ENCODE data around the gene SLC7A1.
"Not testable (repeated sequence)": the region's sequence is repeated elsewhere in the genome, so short reads cannot be mapped to it uniquely, and the experiment has no call there.

The SLC7A1 gene

DNA sequence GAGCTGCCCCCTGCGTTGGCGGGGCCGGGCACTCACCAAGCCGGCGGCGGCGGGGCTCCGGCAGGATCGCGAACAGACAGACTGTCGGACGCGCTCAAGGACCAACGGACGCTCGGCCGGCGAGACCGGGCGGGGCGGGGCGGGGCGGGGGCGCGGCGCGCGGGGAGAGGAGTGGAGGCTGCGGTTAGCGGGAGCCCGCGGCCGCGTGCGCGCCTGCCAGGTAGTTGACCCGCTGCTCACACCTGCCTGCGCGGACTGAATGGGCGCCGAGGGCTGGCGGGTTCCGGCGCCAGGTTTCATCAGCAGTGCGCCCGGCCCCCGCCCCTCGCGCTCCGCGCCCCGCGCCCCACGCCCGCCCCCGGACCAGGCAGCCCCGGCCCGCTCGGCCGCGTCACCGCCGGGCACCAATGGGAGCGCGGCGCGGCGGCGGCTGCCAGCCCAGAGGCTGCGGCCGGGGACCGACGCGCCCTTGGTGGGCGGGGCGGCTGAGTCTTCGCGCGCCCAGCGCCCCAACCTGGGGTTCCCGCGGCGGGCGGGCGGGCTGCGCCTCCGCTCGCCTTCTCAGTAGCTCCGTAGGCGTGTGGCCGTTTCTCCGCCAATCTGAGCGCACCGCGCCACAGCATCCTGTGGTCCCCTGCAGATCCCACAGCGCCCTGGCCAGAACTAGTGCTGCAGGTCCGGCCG lies at the start of gene SLC7A1:
TSS of gene SLC7A1 (minus strand) at position 309 of the 684 bp plus-strand sequence. CDS start 59,500 bp downstream, outside the sequence.
- ATAC-seq (replicated peaks; ENCODE audit: extremely low read depth, poor library complexity, severe bottlenecking) (peak; percentile 89), DNase-seq (ENCODE audit: low spot score in 2 of 2) (peak; percentile 67 to 71)
- peaks cover 10% of the 10 kb centered on the region for H3K36me3 Mint-ChIP-seq (ENCODE audit: insufficient read depth)
- peaks cover 7% of the 10 kb centered on the region for H3K27me3 Mint-ChIP-seq
- H3K4me1 Mint-ChIP-seq = peaks cover 25% of the 10 kb centered on the region
- no peaks in the 10 kb centered on the region for H3K9me3 Mint-ChIP-seq
- peak within 1 kb of the TSS; percentile 82 for H3K4me3 Mint-ChIP-seq
- H3K27ac Mint-ChIP-seq (ENCODE audit: low read depth) = peak within 1 kb of the TSS; percentile 74

GRCh38 chr13:29640665-29641064 lies 45.2 kb upstream of the SLC7A1 start:
- H3K36me3 Mint-ChIP-seq (ENCODE audit: insufficient read depth) = no peaks in the 10 kb centered on the region
- no peaks in the 10 kb centered on the region for H3K4me1 Mint-ChIP-seq
- ATAC-seq (replicated peaks; ENCODE audit: extremely low read depth, poor library complexity, severe bottlenecking) (no peak), DNase-seq (ENCODE audit: low spot score in 2 of 2) (no peak)
- H3K4me3 Mint-ChIP-seq = no peak overlapping the region
- H3K27me3 Mint-ChIP-seq = peaks cover 23% of the 10 kb centered on the region
- no peak overlapping the region for H3K27ac Mint-ChIP-seq (ENCODE audit: low read depth)
- no peaks in the 10 kb centered on the region for H3K9me3 Mint-ChIP-seq

GRCh38 chr13:29636831-29637230 lies 41.3 kb upstream of the SLC7A1 start:
- not testable (repeated sequence) for H3K4me3 Mint-ChIP-seq; DNase-seq (ENCODE audit: low spot score in 2 of 2); H3K27ac Mint-ChIP-seq (ENCODE audit: low read depth); H3K4me1 Mint-ChIP-seq; H3K36me3 Mint-ChIP-seq (ENCODE audit: insufficient read depth); ATAC-seq (replicated peaks; ENCODE audit: extremely low read depth, poor library complexity, severe bottlenecking); H3K9me3 Mint-ChIP-seq
- H3K27me3 Mint-ChIP-seq = peaks cover 54% of the 10 kb centered on the region

GRCh38 chr13:29624997-29625396 lies 29.5 kb upstream of the SLC7A1 start:
- Mint-ChIP-seq H3K9me3 (no peaks in the 10 kb centered on the region), H3K4me1 (no peaks in the 10 kb centered on the region), H3K4me3 (no peak overlapping the region), H3K27me3 (peaks cover 63% of the 10 kb centered on the region), H3K27ac (ENCODE audit: low read depth) (no peak overlapping the region), H3K36me3 (ENCODE audit: insufficient read depth) (no peaks in the 10 kb centered on the region)
- DNase-seq (ENCODE audit: low spot score in 2 of 2) (no peak), ATAC-seq (replicated peaks; ENCODE audit: extremely low read depth, poor library complexity, severe bottlenecking) (no peak)

GRCh38 chr13:29621841-29622240 lies 26.4 kb upstream of the SLC7A1 start:
- Mint-ChIP-seq H3K36me3 (ENCODE audit: insufficient read depth) (no peaks in the 10 kb centered on the region), H3K9me3 (no peaks in the 10 kb centered on the region), H3K4me3 (no peak overlapping the region), H3K4me1 (no peaks in the 10 kb centered on the region), H3K27ac (ENCODE audit: low read depth) (no peak overlapping the region), H3K27me3 (peaks cover 74% of the 10 kb centered on the region)
- ATAC-seq (replicated peaks; ENCODE audit: extremely low read depth, poor library complexity, severe bottlenecking) (no peak), DNase-seq (ENCODE audit: low spot score in 2 of 2) (no peak)

GRCh38 chr13:29621051-29621800 lies 25.7 kb upstream of the SLC7A1 start:
- no peaks in the 10 kb centered on the region for H3K4me1 Mint-ChIP-seq
- H3K36me3 Mint-ChIP-seq (ENCODE audit: insufficient read depth) = no peaks in the 10 kb centered on the region
- no peak for DNase-seq (ENCODE audit: low spot score in 2 of 2)
- ATAC-seq (replicated peaks; ENCODE audit: extremely low read depth, poor library complexity, severe bottlenecking) = no peak
- no peaks in the 10 kb centered on the region for H3K9me3 Mint-ChIP-seq
- no peak overlapping the region for H3K27ac Mint-ChIP-seq (ENCODE audit: low read depth)
- peaks cover 74% of the 10 kb centered on the region for H3K27me3 Mint-ChIP-seq
- H3K4me3 Mint-ChIP-seq = no peak overlapping the region

DNA sequence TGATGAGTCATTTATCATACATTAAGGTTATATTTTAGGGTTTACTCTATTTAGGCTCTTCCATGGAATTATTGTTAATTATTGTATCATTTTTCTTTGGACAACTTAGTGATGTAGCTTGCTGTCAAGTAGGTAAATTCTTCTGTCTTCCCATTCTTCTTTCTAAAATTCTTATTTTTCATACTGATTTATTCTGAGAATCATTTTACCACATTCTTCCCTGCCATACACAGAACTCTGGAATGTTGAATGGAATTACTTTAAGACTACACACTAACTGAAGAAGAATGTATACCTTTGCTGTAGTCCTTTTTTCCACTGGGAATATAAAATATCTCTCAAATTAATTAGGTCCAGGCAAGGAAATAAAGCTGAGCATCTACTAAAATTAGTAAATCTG lies 24.5 kb upstream of the SLC7A1 start:
- H3K27ac Mint-ChIP-seq (ENCODE audit: low read depth) = no peak overlapping the region
- DNase-seq (ENCODE audit: low spot score in 2 of 2) = no peak
- no peaks in the 10 kb centered on the region for H3K9me3 Mint-ChIP-seq
- no peaks in the 10 kb centered on the region for H3K4me1 Mint-ChIP-seq
- no peak overlapping the region for H3K4me3 Mint-ChIP-seq
- ATAC-seq (replicated peaks; ENCODE audit: extremely low read depth, poor library complexity, severe bottlenecking) = no peak
- H3K36me3 Mint-ChIP-seq (ENCODE audit: insufficient read depth) = no peaks in the 10 kb centered on the region
- H3K27me3 Mint-ChIP-seq = peaks cover 76% of the 10 kb centered on the region

GRCh38 chr13:29613101-29613500 lies 17.6 kb upstream of the SLC7A1 start:
- no peak for ATAC-seq (replicated peaks; ENCODE audit: extremely low read depth, poor library complexity, severe bottlenecking)
- no peak for DNase-seq (ENCODE audit: low spot score in 2 of 2)
- Mint-ChIP-seq H3K27ac (ENCODE audit: low read depth) (no peak overlapping the region), H3K4me3 (no peak overlapping the region), H3K4me1 (no peaks in the 10 kb centered on the region), H3K27me3 (peaks cover 92% of the 10 kb centered on the region), H3K9me3 (no peaks in the 10 kb centered on the region), H3K36me3 (ENCODE audit: insufficient read depth) (no peaks in the 10 kb centered on the region)

- Mint-ChIP-seq H3K9me3 (no peaks in the 10 kb centered on the region), H3K27me3 (peaks cover 40% of the 10 kb centered on the region), H3K36me3 (ENCODE audit: insufficient read depth) (no peaks in the 10 kb centered on the region), H3K27ac (ENCODE audit: low read depth) (no peak overlapping the region), H3K4me3 (no peak overlapping the region), H3K4me1 (no peaks in the 10 kb centered on the region)
- DNase-seq (ENCODE audit: low spot score in 2 of 2) (no peak), ATAC-seq (replicated peaks; ENCODE audit: extremely low read depth, poor library complexity, severe bottlenecking) (no peak)
Measured at GRCh38 chr13:29607465-29607864, 12.0 kb upstream of the SLC7A1 start.

DNA sequence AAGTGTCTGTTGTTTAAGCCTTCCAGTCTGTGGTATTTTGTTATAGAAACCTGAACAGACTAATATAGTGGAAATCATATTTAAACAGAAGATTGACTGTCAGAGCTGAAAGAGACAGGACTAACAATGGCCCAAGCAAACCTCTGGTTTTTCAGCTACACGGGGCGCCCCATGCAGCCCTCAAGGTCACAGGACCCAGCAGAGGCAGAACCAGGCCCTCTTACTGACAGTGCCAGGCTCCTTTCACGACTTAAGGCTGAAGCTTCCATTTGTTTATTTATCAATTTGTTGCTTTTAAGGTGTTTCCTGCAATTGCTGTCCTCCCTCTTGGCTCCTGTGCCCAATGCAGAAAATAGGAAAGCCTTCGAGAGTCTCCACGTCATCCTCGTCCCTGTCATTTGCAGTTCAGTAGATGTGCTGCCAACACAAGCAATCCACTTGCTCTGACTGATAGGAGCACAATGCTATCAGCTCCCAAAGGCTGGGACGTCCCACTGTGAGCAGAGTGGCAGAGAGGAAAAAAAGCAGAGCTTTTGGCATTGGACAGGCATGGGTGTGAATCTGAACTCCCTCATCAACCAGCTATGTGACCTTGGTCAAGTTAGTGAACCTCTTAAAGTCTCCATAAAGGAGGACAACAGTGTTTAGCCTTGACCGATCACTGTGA lies 10.5 kb upstream of the SLC7A1 start:
- Mint-ChIP-seq H3K27ac (ENCODE audit: low read depth) (no peak overlapping the region), H3K4me3 (no peak overlapping the region), H3K36me3 (ENCODE audit: insufficient read depth) (no peaks in the 10 kb centered on the region), H3K9me3 (no peaks in the 10 kb centered on the region), H3K4me1 (no peaks in the 10 kb centered on the region), H3K27me3 (peaks cover 34% of the 10 kb centered on the region)
- no peak for DNase-seq (ENCODE audit: low spot score in 2 of 2)
- ATAC-seq (replicated peaks; ENCODE audit: extremely low read depth, poor library complexity, severe bottlenecking) = no peak

GRCh38 chr13:29598321-29598720 lies 2.8 kb upstream of the SLC7A1 start:
- Mint-ChIP-seq H3K27me3 (peaks cover 20% of the 10 kb centered on the region), H3K4me1 (peaks cover 17% of the 10 kb centered on the region), H3K9me3 (no peaks in the 10 kb centered on the region), H3K4me3 (no peak overlapping the region), H3K36me3 (ENCODE audit: insufficient read depth) (peaks cover 10% of the 10 kb centered on the region), H3K27ac (ENCODE audit: low read depth) (no peak overlapping the region)
- no peak for DNase-seq (ENCODE audit: low spot score in 2 of 2)
- ATAC-seq (replicated peaks; ENCODE audit: extremely low read depth, poor library complexity, severe bottlenecking) = no peak

DNA sequence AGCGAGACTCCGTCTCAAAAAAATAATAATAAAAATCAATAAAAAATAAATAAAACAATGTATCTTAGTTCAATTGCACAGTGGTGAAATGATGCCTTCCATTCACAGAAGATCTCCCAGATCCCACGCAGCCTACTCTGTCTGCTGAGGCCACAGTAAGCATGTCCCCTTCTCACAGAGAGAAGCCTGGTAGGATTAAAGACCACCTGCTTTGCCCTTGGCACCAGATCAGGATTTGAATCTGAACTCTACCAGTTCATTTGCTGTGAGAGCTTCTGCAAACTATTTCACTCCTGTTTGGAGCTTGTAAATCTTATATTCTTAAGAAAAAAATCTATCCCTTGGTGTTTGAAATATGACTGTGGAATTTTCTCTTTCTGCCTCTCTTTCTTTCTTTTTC lies 2.2 kb upstream of the SLC7A1 start:
- Mint-ChIP-seq H3K4me1 (peaks cover 18% of the 10 kb centered on the region), H3K9me3 (no peaks in the 10 kb centered on the region), H3K27ac (ENCODE audit: low read depth) (no peak overlapping the region), H3K36me3 (ENCODE audit: insufficient read depth) (peaks cover 10% of the 10 kb centered on the region), H3K4me3 (no peak overlapping the region), H3K27me3 (peaks cover 18% of the 10 kb centered on the region)
- DNase-seq (ENCODE audit: low spot score in 2 of 2) = no peak
- ATAC-seq (replicated peaks; ENCODE audit: extremely low read depth, poor library complexity, severe bottlenecking) = no peak

DNA sequence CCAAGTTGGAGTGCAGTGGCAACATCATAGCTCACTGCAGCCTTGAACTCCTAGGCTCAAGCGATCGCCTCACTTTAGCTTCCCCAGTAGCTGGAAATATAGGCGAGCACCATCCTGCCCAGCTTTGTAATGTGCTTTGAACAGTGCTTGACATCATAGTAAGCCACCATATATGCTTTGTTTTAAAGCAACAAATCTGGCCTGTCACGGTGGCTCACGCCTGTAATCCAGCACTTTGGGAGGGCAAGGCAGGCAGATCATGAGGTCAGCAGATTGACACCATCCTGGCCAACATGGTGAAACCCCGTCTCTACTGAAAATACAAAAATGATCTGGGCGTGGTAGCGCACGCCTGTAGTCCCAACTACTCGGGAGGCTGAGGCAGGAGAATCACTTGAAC lies 1.8 kb upstream of the SLC7A1 start:
- H3K27ac Mint-ChIP-seq (ENCODE audit: low read depth) = no peak overlapping the region
- ATAC-seq (replicated peaks; ENCODE audit: extremely low read depth, poor library complexity, severe bottlenecking) = no peak
- peaks cover 13% of the 10 kb centered on the region for H3K27me3 Mint-ChIP-seq
- DNase-seq (ENCODE audit: low spot score in 2 of 2) = no peak
- H3K4me1 Mint-ChIP-seq = peaks cover 23% of the 10 kb centered on the region
- H3K36me3 Mint-ChIP-seq (ENCODE audit: insufficient read depth) = peaks cover 10% of the 10 kb centered on the region
- no peaks in the 10 kb centered on the region for H3K9me3 Mint-ChIP-seq
- no peak overlapping the region for H3K4me3 Mint-ChIP-seq
